ENCODE measurements around the gene RBBP8. TPM values are rescaled to one million over a fixed set of nuclear protein-coding genes. Genes with fewer than 3 reads are reported as not detected.
A peak's percentile ranks its signal among the peaks of the same experiment; 100 is the strongest.

RBBP8 gene
- total RNA-seq, 1 experiment from 2014 or later, result 46.7 TPM

DNA sequence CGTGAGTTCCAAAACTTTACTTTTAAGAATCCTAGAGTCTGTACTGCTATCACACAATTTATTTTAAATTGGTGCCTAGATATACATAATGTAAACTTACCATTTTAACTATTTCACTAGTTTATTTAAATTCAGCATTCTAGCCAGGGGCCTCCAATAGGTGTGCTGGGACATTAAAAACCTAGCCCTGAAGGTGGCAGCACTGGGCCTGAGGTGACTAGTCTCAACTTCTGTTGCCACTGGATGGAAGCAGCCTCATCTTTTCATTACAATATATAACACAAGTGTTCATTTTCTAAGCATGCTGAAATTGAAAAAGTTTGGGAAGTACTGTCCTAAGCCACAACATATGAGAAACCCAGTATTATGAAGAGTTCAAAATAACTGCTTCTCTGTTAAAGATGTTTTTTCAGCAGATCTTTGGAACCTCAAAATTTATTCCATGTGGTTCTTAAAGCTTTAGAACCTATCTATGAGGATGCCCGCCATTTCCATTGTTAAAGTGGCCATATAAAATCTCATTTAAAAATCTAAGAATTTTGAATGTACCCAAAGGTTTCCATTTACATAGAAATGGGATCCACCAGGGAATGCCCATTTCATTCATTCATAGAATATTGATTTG is 2.9 kb upstream of the RBBP8 start:
- Histone ChIP-seq H3K27me3 (replicated peaks; ENCODE audit: control insufficient read depth, insufficient read depth, low read length) (no peaks in the 10 kb centered on the region), H3K36me3 (ENCODE audit: control insufficient read depth, insufficient read depth, low read length) (no peaks in the 10 kb centered on the region), H3K4me1 (peaks cover 11% of the 10 kb centered on the region; the same call in 1 of the 2 replicates), H3K4me3 (ENCODE audit: low read depth, low read length) (no peak overlapping the region), H3K9me3 (no peaks in the 10 kb centered on the region)
- Mint-ChIP-seq H3K9me3 (ENCODE audit: unreplicated experiment) (no peaks in the 10 kb centered on the region), H3K27me3 (ENCODE audit: insufficient read depth, unreplicated experiment) (no peaks in the 10 kb centered on the region), H3K4me3 (ENCODE audit: unreplicated experiment) (no peak overlapping the region), H3K27ac (ENCODE audit: unreplicated experiment) (no peak overlapping the region), H3K4me1 (ENCODE audit: low read depth, unreplicated experiment) (peaks cover 22% of the 10 kb centered on the region), H3K36me3 (ENCODE audit: insufficient read depth, unreplicated experiment) (peaks cover 15% of the 10 kb centered on the region)
- BruUV-seq (replicated peaks), result no TSS peak
- ChIA-PET CTCF (interaction anchor here (2.6 kb wide), 1 partner anchor 53 kb away, joined by 12 read pairs; no protein-coding TSS in a partner anchor), POLR2A (no interaction called here)
- intact Hi-C loops (cut with micrococcal nuclease; ENCODE audit: unreplicated experiment), result loop anchor here (1.0 to 5.0 kb wide), 3 partner anchors 52 to 133 kb away; no protein-coding TSS in a partner anchor
- TF ChIP-seq, protein P1, sequence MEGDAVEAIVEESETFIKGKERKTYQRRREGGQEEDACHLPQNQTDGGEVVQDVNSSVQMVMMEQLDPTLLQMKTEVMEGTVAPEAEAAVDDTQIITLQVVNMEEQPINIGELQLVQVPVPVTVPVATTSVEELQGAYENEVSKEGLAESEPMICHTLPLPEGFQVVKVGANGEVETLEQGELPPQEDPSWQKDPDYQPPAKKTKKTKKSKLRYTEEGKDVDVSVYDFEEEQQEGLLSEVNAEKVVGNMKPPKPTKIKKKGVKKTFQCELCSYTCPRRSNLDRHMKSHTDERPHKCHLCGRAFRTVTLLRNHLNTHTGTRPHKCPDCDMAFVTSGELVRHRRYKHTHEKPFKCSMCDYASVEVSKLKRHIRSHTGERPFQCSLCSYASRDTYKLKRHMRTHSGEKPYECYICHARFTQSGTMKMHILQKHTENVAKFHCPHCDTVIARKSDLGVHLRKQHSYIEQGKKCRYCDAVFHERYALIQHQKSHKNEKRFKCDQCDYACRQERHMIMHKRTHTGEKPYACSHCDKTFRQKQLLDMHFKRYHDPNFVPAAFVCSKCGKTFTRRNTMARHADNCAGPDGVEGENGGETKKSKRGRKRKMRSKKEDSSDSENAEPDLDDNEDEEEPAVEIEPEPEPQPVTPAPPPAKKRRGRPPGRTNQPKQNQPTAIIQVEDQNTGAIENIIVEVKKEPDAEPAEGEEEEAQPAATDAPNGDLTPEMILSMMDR (IDR thresholded peaks at IDR 0.05; ENCODE audit: insufficient read depth in 1 of 2, low read depth in 1 of 2, low read length in 1 of 2, severe bottlenecking in 1 of 2, unreplicated experiment in 1 of 2), result peak; percentile 63 to 84
- peak; percentile 76 to 85 for DNase-seq

DNA sequence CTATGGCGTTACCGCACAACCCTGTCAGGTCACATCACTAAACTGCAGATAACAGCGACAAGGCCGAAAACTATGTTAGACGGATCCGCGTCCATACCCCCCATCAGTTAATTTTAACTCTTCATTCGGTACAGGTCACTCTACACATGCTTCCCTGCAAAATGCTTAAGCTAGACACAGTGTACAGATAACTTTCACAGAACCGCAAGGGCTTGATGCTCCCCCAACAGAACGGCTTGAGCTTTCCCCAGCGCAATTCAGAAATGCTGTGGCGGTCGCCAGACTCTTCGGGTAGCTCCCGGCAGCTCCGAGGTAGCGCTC is 283 bp upstream of the RBBP8 start:
- H3K4me3 Mint-ChIP-seq (ENCODE audit: unreplicated experiment), result peak overlapping the region; percentile 92
- intact Hi-C loops (cut with micrococcal nuclease; ENCODE audit: unreplicated experiment), result loop anchor here (2.0 to 5.0 kb wide), 3 partner anchors 49 to 136 kb away; no protein-coding TSS in a partner anchor
- ChIA-PET CTCF (interaction anchor here (0.6 to 1.3 kb wide), 7 partner anchors 9 to 119 kb away, joined by 3 to 11 read pairs (median 4); no protein-coding TSS in a partner anchor), POLR2A (interaction anchor here (0.6 to 1.3 kb wide), 16 partner anchors 8 to 327 kb away, joined by 3 to 9 read pairs (median 4); no protein-coding TSS in a partner anchor)
- H3K27me3 ChIP-seq (replicated peaks; ENCODE audit: control insufficient read depth, insufficient read depth, low read length), result no peaks in the 10 kb centered on the region
- TF ChIP-seq, protein P1 (IDR thresholded peaks at IDR 0.05; ENCODE audit: insufficient read depth in 1 of 2, low read depth in 1 of 2, low read length in 1 of 2, severe bottlenecking in 1 of 2, unreplicated experiment in 1 of 2), result no peak
- H3K4me1 ChIP-seq, result peaks cover 11% of the 10 kb centered on the region; the same call in 1 of the 2 replicates
- no TSS peak for BruUV-seq (replicated peaks)
- peak overlapping the region; percentile 51 for H3K4me3 ChIP-seq (ENCODE audit: low read depth, low read length)
- H3K27me3 Mint-ChIP-seq (ENCODE audit: insufficient read depth, unreplicated experiment), result no peaks in the 10 kb centered on the region
- no peak for DNase-seq
- peaks cover 28% of the 10 kb centered on the region for H3K36me3 Mint-ChIP-seq (ENCODE audit: insufficient read depth, unreplicated experiment)
- no peaks in the 10 kb centered on the region for H3K9me3 ChIP-seq
- peak overlapping the region; percentile 91 for H3K27ac Mint-ChIP-seq (ENCODE audit: unreplicated experiment)
- peaks cover 22% of the 10 kb centered on the region for H3K4me1 Mint-ChIP-seq (ENCODE audit: low read depth, unreplicated experiment)
- H3K36me3 ChIP-seq (ENCODE audit: control insufficient read depth, insufficient read depth, low read length), result no peaks in the 10 kb centered on the region
- H3K9me3 Mint-ChIP-seq (ENCODE audit: unreplicated experiment), result no peaks in the 10 kb centered on the region

DNA sequence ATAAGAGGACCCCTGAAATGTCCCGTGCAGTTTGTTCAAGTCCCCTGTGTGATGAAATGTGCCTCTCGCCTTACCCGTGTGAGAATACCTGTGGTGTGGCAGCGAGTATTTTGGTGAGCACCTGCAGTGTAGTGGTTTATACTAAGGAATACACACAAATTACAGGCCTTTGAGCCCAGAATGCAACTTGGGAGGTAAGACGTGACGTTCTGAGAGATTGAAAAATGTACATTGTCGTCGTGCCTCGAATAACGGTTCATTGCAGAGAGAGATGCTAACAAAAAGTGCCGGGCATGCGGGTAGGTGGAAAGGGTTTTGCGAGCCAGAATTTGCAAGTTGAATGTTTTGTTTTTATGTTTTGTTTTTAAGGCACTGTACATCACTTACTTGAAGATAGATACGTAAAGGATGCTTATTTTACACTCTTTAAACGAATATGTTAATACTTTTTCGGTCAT is 867 bp downstream of the RBBP8 start:
- peaks cover 14% of the 10 kb centered on the region for H3K4me1 Mint-ChIP-seq (ENCODE audit: low read depth, unreplicated experiment)
- H3K36me3 Mint-ChIP-seq (ENCODE audit: insufficient read depth, unreplicated experiment), result peaks cover 35% of the 10 kb centered on the region
- peak overlapping the region; percentile 91 for H3K27ac Mint-ChIP-seq (ENCODE audit: unreplicated experiment)
- no peaks in the 10 kb centered on the region for H3K27me3 Mint-ChIP-seq (ENCODE audit: insufficient read depth, unreplicated experiment)
- BruUV-seq (replicated peaks), result no TSS peak
- H3K4me1 ChIP-seq, result peaks cover 11% of the 10 kb centered on the region; the same call in 1 of the 2 replicates
- peak overlapping the region; percentile 51 for H3K4me3 ChIP-seq (ENCODE audit: low read depth, low read length)
- no peak for DNase-seq
- no peaks in the 10 kb centered on the region for H3K9me3 ChIP-seq
- ChIA-PET CTCF (interaction anchor here (1.3 kb wide), 1 partner anchor 20 kb away, joined by 3 read pairs; no protein-coding TSS in a partner anchor), POLR2A (interaction anchor here (0.7 to 1.3 kb wide), 2 partner anchors 24 to 940 kb away, joined by 3 to 5 read pairs; no protein-coding TSS in a partner anchor)
- no peaks in the 10 kb centered on the region for H3K27me3 ChIP-seq (replicated peaks; ENCODE audit: control insufficient read depth, insufficient read depth, low read length)
- H3K36me3 ChIP-seq (ENCODE audit: control insufficient read depth, insufficient read depth, low read length), result no peaks in the 10 kb centered on the region
- TF ChIP-seq, protein P1 (IDR thresholded peaks at IDR 0.05; ENCODE audit: insufficient read depth in 1 of 2, low read depth in 1 of 2, low read length in 1 of 2, severe bottlenecking in 1 of 2, unreplicated experiment in 1 of 2), result no peak
- no peaks in the 10 kb centered on the region for H3K9me3 Mint-ChIP-seq (ENCODE audit: unreplicated experiment)
- peak overlapping the region; percentile 92 for H3K4me3 Mint-ChIP-seq (ENCODE audit: unreplicated experiment)
- intact Hi-C loops (cut with micrococcal nuclease; ENCODE audit: unreplicated experiment), result loop anchor here (2.0 to 5.0 kb wide), 3 partner anchors 48 to 137 kb away; no protein-coding TSS in a partner anchor

Data from Caco-2 (cell line).